Bronchial epithelial cell (primary cell): ENCODE results near the gene TRA2A. TPM values are rescaled to one million over a fixed set of nuclear protein-coding genes. Genes with fewer than 3 reads are reported as not detected.

Source experiments
- DNase-seq: peaks from one replicate; pipeline ENCODE4 v3.0.0-alpha.2; 2010; ENCODE audit warnings: low read depth
- FAIRE-seq: peaks from 2 replicates; lab custom pipeline; 2011; peaks lifted over from hg19 to GRCh38; lab: Jason Lieb, UNC
- H3K27me3 ChIP-seq: 2 replicates; pipeline ENCODE4 v1.5.1; 2011; ENCODE audit warnings: low read length; ENCODE audit not compliant: control insufficient read depth, insufficient read depth
- H3K36me3 ChIP-seq: 2 replicates; pipeline ENCODE4 v1.5.1; 2011; ENCODE audit warnings: low read length; ENCODE audit not compliant: control insufficient read depth, insufficient read depth
- H3K4me3 ChIP-seq: 2 replicates; pipeline ENCODE4 v1.5.1; 2011; ENCODE audit warnings: mild to moderate bottlenecking, low read depth, low read length, control low read depth
- CTCF ChIP-seq: IDR thresholded peaks from 2 replicates; pipeline ENCODE4 v1.5.1; 2011; ENCODE audit warnings: mild to moderate bottlenecking, moderate library complexity, low read length, control low read depth, inconsistent platforms; ENCODE audit not compliant: insufficient read depth, severe bottlenecking
- total RNA-seq: library from RNA; depleted of rRNA; stranded (reverse); fragments of >200 nt; gene quantifications from 2 replicates; pipeline ENCODE4 v1.2.1, GENCODE V29; 2014

The TRA2A gene
- total RNA-seq, 1 donor from 2014 or later, result 21.3 TPM

DNA sequence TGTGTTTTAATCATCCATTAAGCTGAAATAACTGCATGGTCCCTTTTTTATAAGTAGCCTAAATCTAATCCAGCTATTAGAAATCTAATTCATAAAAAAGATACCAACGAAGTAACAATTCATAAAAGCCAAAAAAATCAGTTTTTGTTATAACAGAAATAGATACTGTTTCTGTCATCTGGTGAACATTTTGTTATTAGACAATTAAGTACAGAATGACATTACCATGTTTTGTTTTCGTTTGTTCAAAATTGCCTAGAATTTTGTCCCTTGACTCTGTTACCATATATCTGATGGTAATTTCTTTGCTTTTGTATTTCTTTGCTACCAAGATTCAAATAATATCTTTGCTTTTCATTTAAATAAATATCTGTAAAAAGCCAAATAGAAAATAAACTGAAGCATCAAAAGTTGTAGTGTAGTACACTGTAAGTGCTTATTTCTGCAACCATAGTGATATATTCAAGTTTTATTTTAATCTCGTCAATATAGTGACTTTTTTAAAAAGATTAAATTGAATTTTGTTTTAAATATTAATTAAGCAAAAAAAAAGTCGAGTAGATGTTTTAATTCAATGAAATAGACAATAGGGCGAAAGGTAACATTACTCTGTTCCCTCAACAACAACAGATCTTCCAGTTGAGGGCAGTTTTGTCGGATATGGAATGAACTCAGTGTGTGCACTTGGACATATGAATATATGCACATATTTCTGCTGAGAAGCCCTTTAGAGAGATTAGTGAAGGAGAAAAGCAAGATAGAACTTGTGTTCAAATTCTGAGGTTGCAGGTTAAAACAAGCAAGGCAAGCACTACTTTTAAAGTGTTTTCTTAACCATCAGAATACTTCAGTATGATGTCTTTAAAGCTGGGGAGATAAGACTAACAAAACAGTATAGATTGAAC is 53.6 kb downstream of the TRA2A start:
- H3K4me3 ChIP-seq, result no peak overlapping the region
- TF ChIP-seq CTCF, result no peak
- FAIRE-seq, result no peak
- H3K36me3 ChIP-seq, result no peaks in the 10 kb centered on the region
- peak; percentile 56 for DNase-seq
- peaks cover 24% of the 10 kb centered on the region for H3K27me3 ChIP-seq

GRCh38 chr7:23477157-23477499 is 54.7 kb downstream of the TRA2A start:
- no peak for TF ChIP-seq CTCF
- DNase-seq, result no peak
- no peak for FAIRE-seq
- H3K27me3 ChIP-seq, result peaks cover 24% of the 10 kb centered on the region
- H3K36me3 ChIP-seq, result no peaks in the 10 kb centered on the region
- no peak overlapping the region for H3K4me3 ChIP-seq

DNA sequence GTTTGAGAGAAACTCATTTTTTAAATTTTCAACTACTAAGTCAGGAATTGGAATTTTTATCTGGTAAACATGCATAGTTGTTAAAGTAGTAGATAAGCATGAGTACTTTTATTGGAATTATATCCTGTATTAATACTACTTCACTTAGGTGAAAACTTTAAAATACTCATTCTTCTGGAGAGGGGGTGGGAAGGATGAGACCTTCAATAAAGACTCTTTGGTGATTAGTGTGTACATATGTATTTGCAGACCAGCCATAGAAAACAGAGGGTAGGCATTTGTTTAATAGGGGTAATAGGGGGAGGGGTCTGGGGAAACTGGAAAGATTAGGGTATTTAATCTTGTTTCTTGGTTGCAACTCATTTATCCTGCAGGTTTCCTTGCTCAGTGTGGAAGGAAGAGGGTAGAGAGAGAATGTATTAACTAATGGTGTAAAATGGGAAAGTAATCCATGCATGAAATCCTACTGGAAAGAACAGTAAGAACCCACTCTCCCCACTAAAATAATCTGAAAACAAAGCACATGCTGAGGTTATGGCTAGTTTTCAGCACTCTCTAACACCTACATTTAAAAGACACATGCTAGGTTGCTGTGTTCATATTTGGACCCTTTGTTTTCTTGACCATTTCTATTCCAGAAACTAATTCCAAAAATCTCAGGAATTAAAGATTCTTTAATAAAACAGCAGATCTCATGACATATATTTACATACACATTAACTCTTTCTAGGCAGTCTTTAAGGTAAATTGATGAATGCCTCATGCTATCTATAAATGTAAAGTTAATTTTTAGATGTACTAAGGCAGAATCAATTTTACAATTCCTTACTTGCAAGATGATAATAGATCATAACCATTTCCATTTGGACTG is 55.3 kb downstream of the TRA2A start:
- no peak for TF ChIP-seq CTCF
- Histone ChIP-seq H3K27me3 (peaks cover 28% of the 10 kb centered on the region), H3K36me3 (no peaks in the 10 kb centered on the region), H3K4me3 (no peak overlapping the region)
- no peak for FAIRE-seq
- DNase-seq, result no peak

- no peak for DNase-seq
- peaks cover 32% of the 10 kb centered on the region for H3K27me3 ChIP-seq
- no peak for FAIRE-seq
These were observed 56.3 kb downstream of the TRA2A start for GRCh38 chr7:23475576-23475839.

DNA sequence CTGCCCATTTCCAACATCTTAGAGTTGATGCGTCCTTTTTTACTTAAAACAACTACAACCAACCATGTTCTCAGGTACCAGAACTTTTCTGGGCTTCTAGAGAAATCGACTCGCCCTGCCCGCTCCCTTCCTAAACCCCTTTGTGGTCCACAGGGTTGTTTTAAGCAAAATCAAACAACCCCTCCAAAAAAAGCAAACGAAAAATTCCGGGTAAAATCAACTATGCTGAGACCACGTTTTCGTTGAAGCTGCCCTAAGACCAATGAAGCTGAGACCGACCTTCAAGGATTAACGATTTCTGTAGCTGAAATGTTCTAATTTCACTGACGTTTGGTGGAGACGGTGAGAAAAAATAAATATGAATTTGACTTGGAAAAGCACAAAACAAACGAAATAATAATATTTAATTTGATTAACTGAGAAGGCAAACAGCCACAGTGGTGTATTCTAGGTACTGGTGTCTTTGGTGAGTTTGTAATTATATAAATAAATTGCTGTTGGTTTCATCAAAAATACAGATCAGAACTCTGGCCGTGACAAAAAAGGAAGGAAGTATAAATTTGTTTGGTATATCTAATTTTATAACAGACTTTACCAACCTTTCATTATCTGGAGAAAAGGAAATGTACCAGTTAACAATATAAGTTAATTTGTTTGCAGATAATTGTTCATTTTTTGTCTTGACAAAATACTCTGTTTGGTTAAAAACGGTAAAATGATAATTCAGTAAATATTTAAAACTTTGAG is 56.8 kb downstream of the TRA2A start:
- TF ChIP-seq CTCF, result no peak
- no peaks in the 10 kb centered on the region for H3K36me3 ChIP-seq
- no peak overlapping the region for H3K4me3 ChIP-seq
- DNase-seq (no peak), FAIRE-seq (no peak)
- H3K27me3 ChIP-seq, result peaks cover 36% of the 10 kb centered on the region

More at GRCh38 chr7:23475576-23475839, 56.3 kb downstream of the TRA2A start:
- H3K4me3 ChIP-seq, result no peak overlapping the region
- no peak for TF ChIP-seq CTCF
- no peaks in the 10 kb centered on the region for H3K36me3 ChIP-seq
